D341Med (cell line): ENCODE measurements around the gene LYRM4.

Source experiments
- DNase-seq: peaks from one replicate; pipeline ENCODE4 v3.0.0; 2012; ENCODE audit warnings: low spot score

The LYRM4 gene

DNA sequence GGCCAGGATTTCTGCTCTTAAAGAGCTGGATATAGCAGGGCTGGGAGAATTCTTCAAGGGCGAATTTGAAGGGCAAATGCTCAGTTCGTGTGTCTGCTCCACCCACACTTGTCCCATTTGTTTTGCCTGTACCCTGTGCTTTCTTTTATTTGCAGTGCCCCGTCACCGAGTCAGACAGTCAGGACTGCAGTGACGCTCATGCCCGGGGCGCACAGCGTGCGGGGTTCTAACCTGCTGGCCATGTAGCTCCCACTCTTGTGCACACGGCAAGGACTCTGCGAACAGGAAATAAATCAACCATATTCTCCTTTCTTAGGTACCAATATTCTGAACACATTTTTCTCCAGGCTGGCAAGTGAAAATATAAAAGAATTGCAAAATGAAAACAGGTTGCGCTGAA is 17.7 kb downstream of the LYRM4 start:
- DNase-seq: no peak

DNA sequence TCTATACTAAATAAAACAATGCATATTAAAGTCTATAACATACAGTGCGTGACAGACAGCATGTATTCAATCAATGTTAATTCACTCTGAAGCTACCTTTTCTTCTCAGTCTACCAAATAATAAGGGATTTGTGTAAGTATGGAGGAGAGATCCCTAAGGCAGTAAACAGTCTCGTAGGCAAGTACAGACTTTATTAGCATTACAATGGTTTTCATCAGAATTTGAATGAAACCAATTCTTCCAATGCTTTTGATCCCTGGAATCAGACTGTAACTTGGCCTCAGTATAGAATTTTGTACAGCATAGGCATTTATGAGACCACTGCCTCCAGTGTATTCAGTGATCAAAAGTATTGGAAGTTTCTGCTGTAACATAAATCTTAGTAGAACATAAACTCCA is 19.5 kb downstream of the LYRM4 start:
- DNase-seq: no peak

GRCh38 chr6:5238336-5238735 is 22.4 kb downstream of the LYRM4 start:
- DNase-seq: no peak

DNA sequence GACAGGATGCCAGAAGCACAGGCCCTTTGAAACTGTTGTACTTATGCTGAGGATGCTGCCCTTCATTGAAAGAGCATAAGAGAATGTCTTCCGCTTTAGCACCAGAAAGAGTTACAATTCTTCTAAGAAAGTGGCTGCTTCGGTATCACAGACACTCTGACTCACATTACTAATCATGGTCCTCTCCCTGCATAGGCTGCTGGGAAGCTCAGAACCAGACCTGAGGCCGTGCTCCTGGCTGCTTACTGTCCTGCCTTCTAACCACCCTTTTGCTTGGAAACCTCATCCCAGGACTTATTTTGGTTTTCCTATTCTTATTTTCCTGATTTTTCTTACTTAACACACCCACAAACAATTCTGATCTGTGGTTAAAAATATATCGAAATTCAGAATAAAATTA is 22.9 kb downstream of the LYRM4 start:
- DNase-seq: no peak

- no peak for DNase-seq
Observed at GRCh38 chr6:5235830-5236229, 24.9 kb downstream of the LYRM4 start.

GRCh38 chr6:5234874-5235273 is 25.9 kb downstream of the LYRM4 start:
- no peak for DNase-seq

GRCh38 chr6:5231289-5231688 is 29.5 kb downstream of the LYRM4 start:
- no peak for DNase-seq

DNA sequence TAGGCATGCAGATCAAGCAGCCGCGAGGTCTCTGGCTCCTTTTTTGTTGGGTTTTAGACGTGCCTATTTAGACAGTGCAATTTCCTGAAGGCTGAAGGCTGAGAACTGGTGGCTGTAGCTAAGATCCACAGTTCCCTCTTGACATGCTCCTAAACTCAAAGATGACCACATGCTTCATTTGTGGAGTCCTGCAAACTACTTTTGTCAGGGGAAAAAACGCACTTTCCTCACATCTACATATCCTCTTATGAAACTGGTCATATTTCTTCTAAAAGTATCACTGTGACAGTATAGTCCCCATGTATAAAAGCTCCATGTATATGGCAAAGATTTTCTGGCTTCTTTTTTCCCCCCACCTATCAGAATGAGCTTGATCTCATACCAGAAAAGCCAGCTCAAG is 30.7 kb downstream of the LYRM4 start:
- DNase-seq: no peak

DNA sequence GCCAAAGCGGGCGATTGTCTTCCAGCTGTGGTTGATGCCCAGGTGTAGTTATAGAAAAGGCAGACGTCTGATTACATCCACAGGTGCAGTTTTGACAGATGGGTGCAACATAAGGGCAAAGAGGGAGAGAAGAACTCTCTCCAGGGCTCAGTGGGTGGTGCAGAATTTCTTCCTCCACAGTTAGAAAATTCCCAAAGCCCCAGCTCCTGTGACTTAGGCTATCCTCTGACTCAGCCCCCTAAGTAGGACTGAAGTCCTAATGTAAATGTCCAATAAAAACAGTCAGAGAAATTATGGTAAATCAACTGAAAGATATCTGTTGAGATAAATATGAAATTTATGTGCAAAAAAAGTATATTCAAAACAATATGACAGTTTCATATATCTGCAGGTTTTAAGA is 31.4 kb downstream of the LYRM4 start:
- DNase-seq: no peak

DNA sequence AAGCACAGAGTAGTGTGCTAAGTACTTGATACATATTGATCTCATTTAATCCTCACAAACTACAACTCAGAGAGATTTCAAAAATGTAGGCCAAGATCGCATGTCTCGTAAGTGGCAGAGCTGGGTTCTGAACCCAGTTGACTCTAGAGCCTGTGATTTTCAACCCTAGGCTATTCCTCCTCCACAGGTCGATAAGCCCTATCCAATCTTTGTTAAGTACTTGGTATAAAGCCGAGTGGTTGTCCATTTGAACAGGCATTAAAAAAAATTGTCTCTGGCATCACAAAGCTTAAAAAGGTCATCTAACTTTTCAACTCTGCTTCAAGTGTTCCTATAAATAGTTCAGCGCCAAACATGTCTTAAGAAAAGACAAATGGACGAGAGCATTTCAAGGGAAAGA is 37.4 kb downstream of the LYRM4 start:
- DNase-seq: no peak

DNA sequence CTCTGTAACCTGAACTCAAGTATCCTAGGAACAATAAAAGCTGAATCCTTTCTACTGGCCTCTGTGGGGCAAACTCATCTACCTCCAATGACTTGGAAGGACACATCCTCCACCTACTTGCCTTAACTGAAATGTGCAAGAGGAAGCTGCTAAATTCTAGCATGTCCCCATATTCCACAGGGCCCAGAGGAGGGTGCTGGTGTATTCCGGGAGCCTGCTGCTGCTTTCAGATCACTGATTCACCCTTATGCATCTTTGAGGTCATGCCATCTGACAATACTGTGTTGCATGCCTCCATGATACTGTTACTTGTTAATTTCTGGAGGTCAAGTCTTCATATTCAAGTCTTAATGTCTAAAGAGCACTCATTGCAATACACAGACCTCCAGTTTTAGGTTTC is 40.3 kb downstream of the LYRM4 start:
- DNase-seq: no peak

DNA sequence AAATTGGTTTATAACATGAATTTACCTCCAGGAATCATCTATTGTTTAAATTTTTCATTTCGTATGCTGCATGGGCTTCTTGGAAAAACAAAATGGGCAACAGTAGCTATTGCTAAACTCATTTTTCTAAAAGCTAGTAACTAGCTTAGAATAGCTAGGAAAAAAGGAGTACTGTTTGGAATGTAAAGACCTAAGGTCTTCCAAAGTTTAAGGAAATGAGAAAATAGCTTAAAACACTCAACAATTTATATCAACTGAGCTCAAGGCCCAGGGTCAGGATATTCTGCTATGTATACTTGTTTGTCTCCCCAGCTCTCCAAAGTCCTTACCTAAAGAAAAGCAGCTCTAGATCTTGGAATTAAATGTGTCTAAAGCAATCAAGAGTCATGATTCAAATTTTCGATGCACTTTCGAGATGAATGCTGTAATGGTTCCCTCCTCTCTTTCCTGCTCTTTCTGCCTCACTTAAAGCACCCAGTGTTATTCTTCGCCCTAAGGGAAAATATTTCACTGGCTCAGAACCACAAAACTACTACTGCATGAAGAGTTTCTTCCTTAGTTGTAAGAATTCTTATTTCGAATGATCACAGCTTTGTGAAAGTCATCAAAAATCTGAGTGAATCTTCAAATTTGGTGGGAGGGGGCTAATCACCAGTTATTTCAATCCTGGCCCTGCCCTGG is 41.6 kb downstream of the LYRM4 start:
- no peak for DNase-seq

DNA sequence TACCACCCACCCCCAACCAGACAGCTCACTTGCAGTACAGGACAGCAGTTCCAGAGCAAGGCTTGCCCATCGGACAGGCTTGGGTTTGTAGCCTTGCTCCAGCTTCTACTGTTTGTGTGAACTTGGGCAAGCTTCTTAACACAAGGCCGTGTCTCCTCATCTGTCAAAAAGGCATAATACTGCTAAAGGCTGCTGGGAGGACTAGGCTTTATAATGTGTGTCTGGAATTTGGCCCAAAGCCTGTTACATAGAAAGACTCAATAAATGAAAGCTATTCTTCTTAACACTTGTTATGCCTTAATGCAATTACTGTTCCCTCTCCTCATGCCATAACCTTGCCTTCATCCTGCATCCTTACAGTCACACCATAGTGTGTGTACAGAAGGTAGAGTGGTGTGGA is 43.4 kb downstream of the LYRM4 start:
- no peak for DNase-seq

DNA sequence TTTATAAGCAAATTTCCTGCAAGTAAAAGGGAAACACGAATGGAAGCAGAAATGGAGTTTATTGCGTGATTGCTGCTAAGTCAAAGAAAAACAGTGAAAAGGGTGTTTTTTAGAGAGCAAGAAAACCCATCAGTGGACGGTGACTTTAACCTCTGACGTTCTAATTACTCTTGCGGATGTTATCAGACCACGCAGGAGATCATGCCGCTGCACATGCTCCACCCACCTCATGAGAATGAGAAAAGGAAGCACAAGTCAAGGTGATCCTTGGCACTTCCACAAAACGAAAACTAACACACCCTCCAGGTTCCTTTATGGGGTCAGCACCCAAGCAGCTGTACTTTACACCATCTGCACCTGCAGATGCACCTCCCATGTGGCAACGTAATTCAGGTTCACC is 45.0 kb downstream of the LYRM4 start:
- no peak for DNase-seq

- DNase-seq: no peak
Observed at GRCh38 chr6:5215159-5215558, 45.6 kb downstream of the LYRM4 start.

DNA sequence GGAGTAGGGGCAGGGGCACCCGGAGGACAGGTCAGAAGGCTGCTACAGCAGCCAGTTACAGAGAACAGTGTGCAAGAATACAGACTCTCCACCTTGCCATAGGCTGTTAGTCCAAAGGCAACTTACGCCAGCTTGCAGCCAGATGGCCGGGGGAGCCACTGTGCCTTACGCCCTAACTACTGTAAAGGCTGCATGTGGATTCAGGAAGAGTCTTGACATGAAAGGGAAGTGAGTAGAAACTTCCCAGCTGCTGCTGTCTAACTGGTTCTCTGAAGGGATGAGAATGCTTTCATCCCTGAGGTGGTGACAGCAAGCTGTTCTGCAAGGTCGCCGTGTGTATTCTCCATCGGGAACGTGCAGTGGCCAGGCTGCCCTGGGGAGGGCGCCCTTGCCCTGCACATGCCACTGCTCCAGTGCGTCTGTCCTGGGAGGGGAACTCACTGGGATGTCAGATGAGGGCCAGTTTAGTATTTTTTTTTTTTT is 46.1 kb downstream of the LYRM4 start:
- DNase-seq: peak; percentile 85

DNA sequence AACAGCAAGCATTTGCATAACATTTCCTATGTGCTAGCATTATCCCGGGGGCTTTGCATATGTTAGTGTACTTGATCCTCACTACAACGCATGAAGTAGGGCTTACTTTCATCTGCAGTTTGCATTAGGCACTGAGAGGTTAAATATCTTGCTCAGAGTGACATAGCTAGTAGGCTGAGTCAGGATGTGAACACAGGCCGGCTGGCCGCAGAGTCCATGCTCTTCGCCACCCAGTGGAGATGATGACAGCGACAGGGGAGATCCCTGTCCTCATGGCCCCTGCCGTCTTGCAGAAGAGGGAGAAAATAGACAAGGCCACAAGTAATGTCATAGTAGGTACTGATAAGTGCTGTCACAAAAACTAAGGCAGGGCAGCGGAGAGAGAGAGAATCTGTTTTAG is 46.9 kb downstream of the LYRM4 start:
- no peak for DNase-seq

- DNase-seq: no peak
Observed at GRCh38 chr6:5211492-5211891, 49.3 kb downstream of the LYRM4 start.

DNA sequence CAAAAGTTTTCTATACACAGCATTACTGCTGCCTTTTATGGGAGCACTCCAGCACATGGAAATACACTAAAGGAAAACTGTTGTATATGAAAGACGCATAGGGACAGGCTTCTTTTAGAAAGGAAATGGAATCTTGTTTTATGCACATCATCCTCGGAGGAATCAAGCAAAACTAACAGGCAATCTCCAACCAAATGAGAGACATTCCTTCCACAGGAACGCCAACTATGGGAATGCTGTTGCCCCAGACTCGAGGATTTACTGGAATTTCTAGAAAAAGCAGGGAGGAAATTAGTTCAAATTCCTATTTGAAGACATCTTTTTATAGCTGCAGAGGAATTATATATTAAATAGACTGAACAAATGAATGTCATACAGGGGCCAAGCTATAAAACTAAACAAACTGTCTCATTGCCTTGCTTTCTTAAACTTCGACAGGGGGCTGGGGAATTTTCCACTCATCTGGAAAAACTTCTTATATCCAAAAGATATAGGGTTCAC is 52.2 kb downstream of the LYRM4 start:
- no peak for DNase-seq

DNA sequence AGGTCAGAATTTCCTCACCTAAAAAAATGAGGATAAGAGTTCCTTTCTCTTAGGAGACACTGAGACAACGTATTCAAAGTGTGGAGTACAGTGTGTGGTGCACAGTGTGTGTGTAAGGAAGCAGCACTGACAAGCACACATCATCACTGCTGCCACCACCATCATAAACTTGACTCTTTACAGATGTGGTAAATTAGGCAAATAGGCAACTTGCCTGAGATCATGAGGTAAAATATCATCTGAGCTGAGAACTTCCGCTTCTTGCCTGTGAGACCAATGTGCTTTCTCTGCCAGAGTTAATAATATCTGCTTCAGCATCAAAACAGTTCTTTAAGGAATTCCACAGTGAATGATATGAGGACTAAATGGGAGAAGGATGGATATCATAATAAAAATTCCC is 52.7 kb downstream of the LYRM4 start:
- DNase-seq: no peak

- DNase-seq: no peak
Observed at GRCh38 chr6:5206920-5207561, 53.7 kb downstream of the LYRM4 start.

GRCh38 chr6:5205877-5206850 is 54.6 kb downstream of the LYRM4 start:
- peak; percentile 43 for DNase-seq
